HL-60 (cell line): Measurements from ENCODE around the gene ODF2.

Experiments used
- DNase-seq, 2 experiments: peaks; one replicate each; pipeline ENCODE4 v3.0.0-alpha.2; 2010 to 2020; ENCODE audit warnings: low read depth in 1 of 2, low spot score in 1 of 2
- H3K27ac ChIP-seq: fragments of 250-450 bp; sonication (Bioruptor Pico); replicated peaks from 2 replicates; pipeline ENCODE4 v1.5.1; 2020; ENCODE audit warnings: mild to moderate bottlenecking, moderate library complexity
- H3K27me3 ChIP-seq: fragments of 250-450 bp; sonication (Bioruptor Pico); 2 replicates; pipeline ENCODE4 v1.5.1; 2021; ENCODE audit warnings: mild to moderate bottlenecking, moderate library complexity; ENCODE audit not compliant: insufficient read depth, poor library complexity, severe bottlenecking
- H3K4me3 ChIP-seq: replicated peaks from 2 replicates; pipeline ENCODE4 v1.5.1; 2011; ENCODE audit warnings: mild to moderate bottlenecking, control low read depth, low read length; ENCODE audit not compliant: insufficient read depth
- GABPA ChIP-seq: IDR thresholded peaks from 2 replicates; pipeline ENCODE4 v1.6.1; 2012; ENCODE audit warnings: low read depth
- POLR2AphosphoS5 ChIP-seq: IDR thresholded peaks from 2 replicates; pipeline ENCODE4 v1.6.1; 2012; ENCODE audit warnings: low read depth
- SPI1 ChIP-seq: IDR thresholded peaks from 2 replicates; pipeline ENCODE4 v1.6.1; 2012; ENCODE audit warnings: low read depth, mild to moderate bottlenecking, borderline replicate concordance
- TF ChIP-seq, protein P1 (sequence below): IDR thresholded peaks from 2 replicates; pipeline ENCODE4 v1.6.1; 2012; ENCODE audit warnings: low read depth; ENCODE audit not compliant: insufficient replicate concordance
- TF ChIP-seq, protein P2 (sequence below): IDR thresholded peaks from one replicate; pipeline ENCODE4 v1.5.1; 2011; ENCODE audit warnings: low read length, control low read depth, inconsistent platforms; ENCODE audit not compliant: insufficient read depth

ODF2 gene

DNA sequence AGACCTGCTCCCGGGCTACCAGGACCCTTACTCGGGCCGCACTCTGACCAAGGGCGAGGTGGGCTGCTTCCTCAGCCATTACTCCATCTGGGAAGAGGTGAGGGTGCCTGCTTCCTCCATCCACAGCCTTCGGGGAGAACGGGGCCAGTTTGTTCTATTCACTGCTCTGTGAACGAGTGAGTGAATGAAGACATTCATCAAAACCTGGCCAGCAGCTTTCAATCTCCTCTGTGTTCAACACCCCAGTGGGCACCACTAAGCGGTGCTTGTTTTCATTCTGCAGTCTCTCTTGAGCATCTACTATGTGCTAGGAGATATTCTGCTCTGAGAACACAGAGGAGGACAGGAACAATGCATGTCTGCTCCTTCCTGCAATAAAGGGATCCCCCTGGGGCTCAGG is 24.6 kb upstream of the ODF2 start:
- no peak for DNase-seq
- Histone ChIP-seq H3K4me3 (no peak overlapping the region), H3K27ac (no peak overlapping the region), H3K27me3 (no peaks in the 10 kb centered on the region)
- TF ChIP-seq, protein P1, sequence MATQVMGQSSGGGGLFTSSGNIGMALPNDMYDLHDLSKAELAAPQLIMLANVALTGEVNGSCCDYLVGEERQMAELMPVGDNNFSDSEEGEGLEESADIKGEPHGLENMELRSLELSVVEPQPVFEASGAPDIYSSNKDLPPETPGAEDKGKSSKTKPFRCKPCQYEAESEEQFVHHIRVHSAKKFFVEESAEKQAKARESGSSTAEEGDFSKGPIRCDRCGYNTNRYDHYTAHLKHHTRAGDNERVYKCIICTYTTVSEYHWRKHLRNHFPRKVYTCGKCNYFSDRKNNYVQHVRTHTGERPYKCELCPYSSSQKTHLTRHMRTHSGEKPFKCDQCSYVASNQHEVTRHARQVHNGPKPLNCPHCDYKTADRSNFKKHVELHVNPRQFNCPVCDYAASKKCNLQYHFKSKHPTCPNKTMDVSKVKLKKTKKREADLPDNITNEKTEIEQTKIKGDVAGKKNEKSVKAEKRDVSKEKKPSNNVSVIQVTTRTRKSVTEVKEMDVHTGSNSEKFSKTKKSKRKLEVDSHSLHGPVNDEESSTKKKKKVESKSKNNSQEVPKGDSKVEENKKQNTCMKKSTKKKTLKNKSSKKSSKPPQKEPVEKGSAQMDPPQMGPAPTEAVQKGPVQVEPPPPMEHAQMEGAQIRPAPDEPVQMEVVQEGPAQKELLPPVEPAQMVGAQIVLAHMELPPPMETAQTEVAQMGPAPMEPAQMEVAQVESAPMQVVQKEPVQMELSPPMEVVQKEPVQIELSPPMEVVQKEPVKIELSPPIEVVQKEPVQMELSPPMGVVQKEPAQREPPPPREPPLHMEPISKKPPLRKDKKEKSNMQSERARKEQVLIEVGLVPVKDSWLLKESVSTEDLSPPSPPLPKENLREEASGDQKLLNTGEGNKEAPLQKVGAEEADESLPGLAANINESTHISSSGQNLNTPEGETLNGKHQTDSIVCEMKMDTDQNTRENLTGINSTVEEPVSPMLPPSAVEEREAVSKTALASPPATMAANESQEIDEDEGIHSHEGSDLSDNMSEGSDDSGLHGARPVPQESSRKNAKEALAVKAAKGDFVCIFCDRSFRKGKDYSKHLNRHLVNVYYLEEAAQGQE = no peak
- TF ChIP-seq POLR2AphosphoS5 = no peak
- TF ChIP-seq, protein P2, sequence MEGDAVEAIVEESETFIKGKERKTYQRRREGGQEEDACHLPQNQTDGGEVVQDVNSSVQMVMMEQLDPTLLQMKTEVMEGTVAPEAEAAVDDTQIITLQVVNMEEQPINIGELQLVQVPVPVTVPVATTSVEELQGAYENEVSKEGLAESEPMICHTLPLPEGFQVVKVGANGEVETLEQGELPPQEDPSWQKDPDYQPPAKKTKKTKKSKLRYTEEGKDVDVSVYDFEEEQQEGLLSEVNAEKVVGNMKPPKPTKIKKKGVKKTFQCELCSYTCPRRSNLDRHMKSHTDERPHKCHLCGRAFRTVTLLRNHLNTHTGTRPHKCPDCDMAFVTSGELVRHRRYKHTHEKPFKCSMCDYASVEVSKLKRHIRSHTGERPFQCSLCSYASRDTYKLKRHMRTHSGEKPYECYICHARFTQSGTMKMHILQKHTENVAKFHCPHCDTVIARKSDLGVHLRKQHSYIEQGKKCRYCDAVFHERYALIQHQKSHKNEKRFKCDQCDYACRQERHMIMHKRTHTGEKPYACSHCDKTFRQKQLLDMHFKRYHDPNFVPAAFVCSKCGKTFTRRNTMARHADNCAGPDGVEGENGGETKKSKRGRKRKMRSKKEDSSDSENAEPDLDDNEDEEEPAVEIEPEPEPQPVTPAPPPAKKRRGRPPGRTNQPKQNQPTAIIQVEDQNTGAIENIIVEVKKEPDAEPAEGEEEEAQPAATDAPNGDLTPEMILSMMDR = no peak
- no peak for TF ChIP-seq GABPA
- no peak for TF ChIP-seq SPI1

DNA sequence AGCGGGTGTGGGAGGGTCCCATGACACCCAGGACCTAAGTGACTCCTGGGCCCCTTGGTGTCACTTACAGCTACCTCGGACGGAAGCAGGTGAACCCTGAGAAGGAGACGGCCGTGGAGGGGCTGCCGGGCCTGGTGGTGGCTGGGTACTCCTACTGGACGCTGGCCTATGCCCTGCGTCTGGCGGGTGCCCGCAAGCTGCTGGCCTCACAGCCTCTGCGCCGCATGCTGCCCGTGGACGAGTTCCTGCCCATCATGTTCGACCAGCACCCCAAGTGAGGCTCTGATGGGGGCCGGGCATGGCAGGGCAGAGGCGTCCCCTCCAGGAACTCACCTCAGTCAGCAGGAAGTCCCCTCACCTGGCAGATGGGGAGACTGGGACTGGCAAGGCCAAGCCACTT is 21.5 kb upstream of the ODF2 start:
- TF ChIP-seq, protein P2 = no peak
- TF ChIP-seq GABPA = no peak
- TF ChIP-seq SPI1 = no peak
- no peak for TF ChIP-seq POLR2AphosphoS5

GRCh38 chr9:128435611-128436010 is 20.2 kb upstream of the ODF2 start:
- TF ChIP-seq GABPA (no peak), POLR2AphosphoS5 (no peak), SPI1 (no peak)
- TF ChIP-seq, protein P2 = no peak
- TF ChIP-seq, protein P1 = no peak
- Histone ChIP-seq H3K27ac (no peak overlapping the region), H3K27me3 (no peaks in the 10 kb centered on the region), H3K4me3 (no peak overlapping the region)
- DNase-seq = no peak

More for the DNA sequence above, 21.5 kb upstream of the ODF2 start:
- Histone ChIP-seq H3K27me3 (no peaks in the 10 kb centered on the region), H3K4me3 (no peak overlapping the region), H3K27ac (no peak overlapping the region)
- DNase-seq = no peak

- Histone ChIP-seq H3K27me3 (no peaks in the 10 kb centered on the region), H3K4me3 (no peak overlapping the region), H3K27ac (no peak overlapping the region)
- no peak for TF ChIP-seq POLR2AphosphoS5
- TF ChIP-seq, protein P1 = no peak
- TF ChIP-seq, protein P2 = peak; percentile 95
- TF ChIP-seq SPI1 = peak; percentile 73; the same call in 1 of the 2 replicates
- DNase-seq = peak; percentile 87 to 88
Observed at GRCh38 chr9:128438343-128439109, 17.3 kb upstream of the ODF2 start.
